ENCODE measurements around the gene UGT1A6.

Gene UGT1A6

GRCh38 chr2:233680361-233681045, 12.2 kb upstream of the UGT1A6 start:
- no peak overlapping the region for H3K27ac ChIP-seq
- no peaks in the 10 kb centered on the region for H3K4me1 ChIP-seq
- H3K9me3 ChIP-seq (ENCODE audit: control insufficient read depth, low read length), result no peaks in the 10 kb centered on the region
- H2AFZ ChIP-seq, result no peak overlapping the region
- no peak overlapping the region for H3K4me2 ChIP-seq (ENCODE audit: low read length)
- H3K79me2 ChIP-seq, result no peaks in the 10 kb centered on the region
- H3K27me3 ChIP-seq (ENCODE audit: control insufficient read depth, insufficient read depth, low read length), result no peaks in the 10 kb centered on the region
- H3K36me3 ChIP-seq (ENCODE audit: control insufficient read depth, insufficient read depth, low read length), result no peaks in the 10 kb centered on the region
- H3K4me3 ChIP-seq (ENCODE audit: low read depth, low read length), result no peak overlapping the region
- TF ChIP-seq, protein P1, sequence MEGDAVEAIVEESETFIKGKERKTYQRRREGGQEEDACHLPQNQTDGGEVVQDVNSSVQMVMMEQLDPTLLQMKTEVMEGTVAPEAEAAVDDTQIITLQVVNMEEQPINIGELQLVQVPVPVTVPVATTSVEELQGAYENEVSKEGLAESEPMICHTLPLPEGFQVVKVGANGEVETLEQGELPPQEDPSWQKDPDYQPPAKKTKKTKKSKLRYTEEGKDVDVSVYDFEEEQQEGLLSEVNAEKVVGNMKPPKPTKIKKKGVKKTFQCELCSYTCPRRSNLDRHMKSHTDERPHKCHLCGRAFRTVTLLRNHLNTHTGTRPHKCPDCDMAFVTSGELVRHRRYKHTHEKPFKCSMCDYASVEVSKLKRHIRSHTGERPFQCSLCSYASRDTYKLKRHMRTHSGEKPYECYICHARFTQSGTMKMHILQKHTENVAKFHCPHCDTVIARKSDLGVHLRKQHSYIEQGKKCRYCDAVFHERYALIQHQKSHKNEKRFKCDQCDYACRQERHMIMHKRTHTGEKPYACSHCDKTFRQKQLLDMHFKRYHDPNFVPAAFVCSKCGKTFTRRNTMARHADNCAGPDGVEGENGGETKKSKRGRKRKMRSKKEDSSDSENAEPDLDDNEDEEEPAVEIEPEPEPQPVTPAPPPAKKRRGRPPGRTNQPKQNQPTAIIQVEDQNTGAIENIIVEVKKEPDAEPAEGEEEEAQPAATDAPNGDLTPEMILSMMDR (IDR thresholded peaks at IDR 0.05), result no peak
- no peak overlapping the region for H3K9ac ChIP-seq

DNA sequence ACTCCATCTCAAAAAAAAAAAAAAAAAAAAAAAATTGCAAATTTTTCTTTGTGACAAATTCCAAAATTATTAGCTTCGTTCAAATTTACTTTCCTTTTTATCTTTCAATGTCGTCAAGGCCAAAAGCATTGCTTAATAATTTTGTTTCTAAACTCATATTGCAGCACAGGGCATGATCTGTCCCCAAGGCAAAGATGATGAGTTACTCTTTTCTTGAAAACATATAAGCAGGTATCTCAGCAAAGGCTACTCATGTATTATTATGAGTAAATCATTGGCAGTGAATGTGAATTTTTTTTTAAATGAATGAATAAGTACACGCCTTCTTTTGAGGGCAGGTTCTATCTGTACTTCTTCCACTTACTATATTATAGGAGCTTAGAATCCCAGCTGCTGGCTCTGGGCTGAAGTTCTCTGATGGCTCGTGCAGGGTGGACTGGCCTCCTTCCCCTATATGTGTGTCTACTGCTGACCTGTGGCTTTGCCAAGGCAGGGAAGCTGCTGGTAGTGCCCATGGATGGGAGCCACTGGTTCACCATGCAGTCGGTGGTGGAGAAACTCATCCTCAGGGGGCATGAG, 11.1 kb upstream of the UGT1A6 start, which contains the start of gene UGT1A7:
UGT1A7 (plus strand) TSS at position 381 of the 579 bp plus-strand sequence; CDS start at position 418, 37 bp downstream.
- Histone ChIP-seq H3K79me2 (no peaks in the 10 kb centered on the region), H3K36me3 (ENCODE audit: control insufficient read depth, insufficient read depth, low read length) (no peaks in the 10 kb centered on the region), H3K9me3 (ENCODE audit: control insufficient read depth, low read length) (no peaks in the 10 kb centered on the region), H3K4me3 (ENCODE audit: low read depth, low read length) (no peak within 1 kb of the TSS), H2AFZ (no peak within 1 kb of the TSS), H3K4me2 (ENCODE audit: low read length) (no peak within 1 kb of the TSS), H3K27ac (no peak within 1 kb of the TSS), H3K27me3 (ENCODE audit: control insufficient read depth, insufficient read depth, low read length) (no peaks in the 10 kb centered on the region), H3K9ac (no peak within 1 kb of the TSS), H3K4me1 (no peaks in the 10 kb centered on the region)
- TF ChIP-seq, protein P1 (IDR thresholded peaks at IDR 0.05), result no peak

DNA sequence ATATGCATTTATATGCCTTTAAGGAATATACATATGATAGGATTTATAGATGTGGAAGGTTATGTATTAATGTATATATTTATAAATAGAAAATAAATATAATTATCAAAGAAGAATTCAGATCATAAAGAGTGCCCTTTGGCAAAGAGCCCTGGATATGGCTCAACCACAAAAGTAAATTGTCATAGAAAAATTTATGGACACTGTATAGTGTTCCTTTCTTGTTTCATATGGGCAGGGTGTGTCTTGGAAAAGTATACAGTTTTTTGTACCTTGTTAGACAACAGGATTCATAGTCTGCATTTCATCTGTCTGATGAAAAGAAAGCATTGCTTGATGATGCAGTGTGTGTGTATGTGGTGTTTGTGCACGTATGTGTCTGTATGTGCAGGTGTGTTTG, 8.1 kb upstream of the UGT1A6 start:
- no peak overlapping the region for H3K27ac ChIP-seq
- no peak overlapping the region for H3K4me2 ChIP-seq (ENCODE audit: low read length)
- H3K9ac ChIP-seq, result no peak overlapping the region
- no peaks in the 10 kb centered on the region for H3K79me2 ChIP-seq
- H3K4me3 ChIP-seq (ENCODE audit: low read depth, low read length), result no peak overlapping the region
- TF ChIP-seq, protein P1 (IDR thresholded peaks at IDR 0.05), result no peak
- no peaks in the 10 kb centered on the region for H3K36me3 ChIP-seq (ENCODE audit: control insufficient read depth, insufficient read depth, low read length)
- no peaks in the 10 kb centered on the region for H3K9me3 ChIP-seq (ENCODE audit: control insufficient read depth, low read length)
- H3K27me3 ChIP-seq (ENCODE audit: control insufficient read depth, insufficient read depth, low read length), result no peaks in the 10 kb centered on the region
- H3K4me1 ChIP-seq, result no peaks in the 10 kb centered on the region
- H2AFZ ChIP-seq, result no peak overlapping the region

GRCh38 chr2:233686928-233687327, 5.8 kb upstream of the UGT1A6 start:
- Histone ChIP-seq H3K4me3 (ENCODE audit: low read depth, low read length) (no peak overlapping the region), H3K79me2 (no peaks in the 10 kb centered on the region), H3K4me2 (ENCODE audit: low read length) (no peak overlapping the region), H3K4me1 (no peaks in the 10 kb centered on the region), H3K36me3 (ENCODE audit: control insufficient read depth, insufficient read depth, low read length) (no peaks in the 10 kb centered on the region), H3K9me3 (ENCODE audit: control insufficient read depth, low read length) (no peaks in the 10 kb centered on the region), H2AFZ (no peak overlapping the region), H3K27ac (no peak overlapping the region), H3K27me3 (ENCODE audit: control insufficient read depth, insufficient read depth, low read length) (no peaks in the 10 kb centered on the region), H3K9ac (no peak overlapping the region)
- TF ChIP-seq, protein P1 (IDR thresholded peaks at IDR 0.05), result no peak

GRCh38 chr2:233688341-233688740, 4.3 kb upstream of the UGT1A6 start:
- Histone ChIP-seq H3K27ac (no peak overlapping the region), H3K4me2 (ENCODE audit: low read length) (no peak overlapping the region), H2AFZ (no peak overlapping the region), H3K9ac (no peak overlapping the region), H3K4me3 (ENCODE audit: low read depth, low read length) (no peak overlapping the region), H3K79me2 (no peaks in the 10 kb centered on the region), H3K36me3 (ENCODE audit: control insufficient read depth, insufficient read depth, low read length) (no peaks in the 10 kb centered on the region), H3K4me1 (no peaks in the 10 kb centered on the region), H3K9me3 (ENCODE audit: control insufficient read depth, low read length) (no peaks in the 10 kb centered on the region), H3K27me3 (ENCODE audit: control insufficient read depth, insufficient read depth, low read length) (no peaks in the 10 kb centered on the region)
- TF ChIP-seq, protein P1 (IDR thresholded peaks at IDR 0.05), result no peak
